Activated naive CD4-positive, alpha-beta T cell treated with anti-CD3 and anti-CD28 coated beads, Interleukin-2, amount 50 U/mL, for 24 hours (primary cell): ENCODE data around the gene LRRC10B.

Source experiments
- H3K27ac Mint-ChIP-seq: one replicate; pipeline ENCODE4 v1.8.0; 2021; ENCODE audit warnings: mild to moderate bottlenecking, mixed read lengths
- H3K27me3 Mint-ChIP-seq: one replicate; pipeline ENCODE4 v1.8.0; 2021; ENCODE audit warnings: mixed read lengths
- H3K36me3 Mint-ChIP-seq: one replicate; pipeline ENCODE4 v1.8.0; 2021; ENCODE audit warnings: mixed read lengths
- H3K4me1 Mint-ChIP-seq: one replicate; pipeline ENCODE4 v1.8.0; 2021; ENCODE audit warnings: mixed read lengths
- H3K4me3 Mint-ChIP-seq: one replicate; pipeline ENCODE4 v1.8.0; 2021; ENCODE audit warnings: mild to moderate bottlenecking, mixed read lengths
- H3K9me3 Mint-ChIP-seq: one replicate; pipeline ENCODE4 v1.8.0; 2021; ENCODE audit warnings: mixed read lengths

The LRRC10B gene

DNA sequence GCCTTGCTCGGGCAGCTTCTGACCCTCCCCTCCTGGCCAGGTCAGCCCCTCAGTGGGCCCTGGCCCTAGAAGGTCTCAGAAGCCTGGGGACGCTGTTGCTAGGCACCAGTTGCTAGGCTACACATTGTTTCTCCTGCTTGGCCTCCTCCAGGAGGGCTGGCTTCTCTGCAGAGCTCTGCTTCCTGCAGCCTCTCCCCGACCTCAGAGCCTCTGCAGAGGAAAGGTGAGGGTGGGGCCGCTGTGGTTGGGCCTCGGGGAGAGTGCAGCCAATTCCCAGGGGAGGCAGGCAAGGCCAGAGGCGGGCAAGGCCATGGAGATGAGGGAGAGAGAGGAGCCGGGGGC, 27.6 kb upstream of the LRRC10B start:
- peaks cover 11% of the 10 kb centered on the region for H3K4me1 Mint-ChIP-seq
- H3K27me3 Mint-ChIP-seq = peaks cover 2% of the 10 kb centered on the region
- H3K4me3 Mint-ChIP-seq = no peak overlapping the region
- H3K9me3 Mint-ChIP-seq = no peaks in the 10 kb centered on the region
- H3K27ac Mint-ChIP-seq = no peak overlapping the region
- no peaks in the 10 kb centered on the region for H3K36me3 Mint-ChIP-seq

DNA sequence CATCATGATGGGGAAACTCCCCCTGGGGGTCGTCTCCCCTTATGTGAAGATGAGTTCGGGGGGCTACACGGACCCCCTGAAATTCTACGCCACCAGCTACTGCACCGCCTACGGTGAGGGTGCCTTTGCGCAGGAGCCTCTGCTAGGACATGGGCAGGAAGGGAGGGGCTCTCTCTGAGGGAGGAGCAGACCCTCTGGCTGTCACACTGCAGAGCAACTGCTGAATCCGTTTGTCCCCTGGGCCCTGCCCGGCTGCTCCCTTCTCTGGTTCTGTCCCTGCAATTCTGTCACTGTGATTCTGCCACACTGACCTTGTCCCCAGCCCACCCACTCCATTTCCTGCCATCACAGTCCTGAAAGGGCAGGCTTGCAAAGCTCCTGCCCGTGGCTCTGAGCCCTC, 26.7 kb upstream of the LRRC10B start:
- Mint-ChIP-seq H3K4me3 (no peak overlapping the region), H3K36me3 (no peaks in the 10 kb centered on the region), H3K27ac (no peak overlapping the region), H3K4me1 (peaks cover 11% of the 10 kb centered on the region), H3K9me3 (no peaks in the 10 kb centered on the region), H3K27me3 (peaks cover 2% of the 10 kb centered on the region)

DNA sequence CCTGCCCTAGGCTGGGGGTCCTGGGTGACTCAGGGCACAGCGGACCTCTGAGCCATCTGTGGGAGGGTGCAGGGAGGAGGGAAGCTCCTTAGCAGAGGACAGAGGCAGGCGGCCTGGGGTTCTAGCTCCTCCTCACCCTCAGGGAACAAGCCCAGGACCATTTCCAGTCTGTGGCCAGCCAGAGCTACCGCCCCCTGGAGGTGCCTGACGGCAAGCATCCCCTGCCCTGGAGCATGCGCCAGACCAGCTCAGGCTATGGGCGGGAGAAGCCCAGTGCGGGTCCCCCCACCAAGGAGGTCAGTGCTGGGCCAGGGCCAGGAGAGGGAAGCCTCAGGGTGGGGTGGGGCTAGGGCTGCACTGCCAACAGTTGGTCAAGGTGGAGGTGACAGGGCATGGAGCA, 26.0 kb upstream of the LRRC10B start:
- Mint-ChIP-seq H3K27ac (no peak overlapping the region), H3K9me3 (no peaks in the 10 kb centered on the region), H3K4me3 (no peak overlapping the region), H3K27me3 (peaks cover 2% of the 10 kb centered on the region), H3K4me1 (peaks cover 11% of the 10 kb centered on the region), H3K36me3 (peaks cover 2% of the 10 kb centered on the region)

- no peak overlapping the region for H3K4me3 Mint-ChIP-seq
- H3K4me1 Mint-ChIP-seq = peaks cover 6% of the 10 kb centered on the region
- H3K27me3 Mint-ChIP-seq = peaks cover 2% of the 10 kb centered on the region
- no peak overlapping the region for H3K27ac Mint-ChIP-seq
- peaks cover 2% of the 10 kb centered on the region for H3K36me3 Mint-ChIP-seq
- H3K9me3 Mint-ChIP-seq = no peaks in the 10 kb centered on the region
Observed at GRCh38 chr11:61484541-61484940, 24.0 kb upstream of the LRRC10B start.

DNA sequence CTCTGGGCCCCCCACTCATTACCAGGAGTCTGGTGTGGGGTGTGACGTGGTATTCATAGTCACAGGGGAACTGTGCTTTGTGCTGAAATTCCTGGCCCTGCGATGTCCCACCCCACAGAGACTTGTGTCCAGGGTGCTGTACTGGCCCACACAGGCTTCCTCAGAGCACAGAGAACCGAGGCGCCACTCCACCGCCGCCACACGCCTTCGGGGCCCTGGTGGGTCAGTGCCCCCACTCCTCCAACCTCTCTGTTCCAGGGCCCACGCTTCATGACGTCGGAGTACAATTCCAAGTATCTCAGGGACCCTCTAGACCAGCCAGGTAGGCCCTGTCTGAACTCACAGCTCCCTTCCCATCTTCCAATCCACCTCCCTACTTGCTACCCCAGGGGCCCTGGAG, 23.5 kb upstream of the LRRC10B start:
- Mint-ChIP-seq H3K4me3 (no peak overlapping the region), H3K36me3 (peaks cover 2% of the 10 kb centered on the region), H3K4me1 (peaks cover 6% of the 10 kb centered on the region)

GRCh38 chr11:61486011-61486620, 22.4 kb upstream of the LRRC10B start:
- H3K9me3 Mint-ChIP-seq = no peaks in the 10 kb centered on the region
- no peak overlapping the region for H3K27ac Mint-ChIP-seq
- peaks cover 2% of the 10 kb centered on the region for H3K27me3 Mint-ChIP-seq
- H3K4me3 Mint-ChIP-seq = no peak overlapping the region
- H3K4me1 Mint-ChIP-seq = no peaks in the 10 kb centered on the region
- H3K36me3 Mint-ChIP-seq = peaks cover 2% of the 10 kb centered on the region

More for the DNA sequence above, 23.5 kb upstream of the LRRC10B start:
- Mint-ChIP-seq H3K27ac (no peak overlapping the region), H3K9me3 (no peaks in the 10 kb centered on the region), H3K27me3 (peaks cover 2% of the 10 kb centered on the region)

DNA sequence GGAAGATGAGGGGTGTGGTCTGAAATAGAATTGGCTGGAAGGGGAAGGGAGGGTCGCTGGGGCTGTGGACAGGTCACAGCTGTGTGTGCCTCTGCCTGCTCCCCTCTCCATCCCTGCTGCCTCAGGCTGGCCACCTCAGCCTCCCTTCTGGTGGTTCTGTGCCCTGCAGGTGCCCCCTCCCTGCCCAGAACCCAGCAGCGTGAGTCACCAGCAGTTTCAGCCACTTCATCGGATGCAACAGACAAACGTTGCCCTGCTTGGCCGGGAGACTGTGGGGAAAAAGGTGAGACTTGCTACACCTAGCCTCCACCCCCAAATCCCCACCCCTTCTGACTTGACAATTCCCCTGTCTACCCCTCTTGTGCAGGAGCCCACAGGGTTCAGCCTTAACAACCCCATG, 21.8 kb upstream of the LRRC10B start:
- peaks cover 2% of the 10 kb centered on the region for H3K27me3 Mint-ChIP-seq
- H3K27ac Mint-ChIP-seq = no peak overlapping the region
- peaks cover 2% of the 10 kb centered on the region for H3K36me3 Mint-ChIP-seq
- H3K4me1 Mint-ChIP-seq = no peaks in the 10 kb centered on the region
- H3K4me3 Mint-ChIP-seq = no peak overlapping the region
- no peaks in the 10 kb centered on the region for H3K9me3 Mint-ChIP-seq

DNA sequence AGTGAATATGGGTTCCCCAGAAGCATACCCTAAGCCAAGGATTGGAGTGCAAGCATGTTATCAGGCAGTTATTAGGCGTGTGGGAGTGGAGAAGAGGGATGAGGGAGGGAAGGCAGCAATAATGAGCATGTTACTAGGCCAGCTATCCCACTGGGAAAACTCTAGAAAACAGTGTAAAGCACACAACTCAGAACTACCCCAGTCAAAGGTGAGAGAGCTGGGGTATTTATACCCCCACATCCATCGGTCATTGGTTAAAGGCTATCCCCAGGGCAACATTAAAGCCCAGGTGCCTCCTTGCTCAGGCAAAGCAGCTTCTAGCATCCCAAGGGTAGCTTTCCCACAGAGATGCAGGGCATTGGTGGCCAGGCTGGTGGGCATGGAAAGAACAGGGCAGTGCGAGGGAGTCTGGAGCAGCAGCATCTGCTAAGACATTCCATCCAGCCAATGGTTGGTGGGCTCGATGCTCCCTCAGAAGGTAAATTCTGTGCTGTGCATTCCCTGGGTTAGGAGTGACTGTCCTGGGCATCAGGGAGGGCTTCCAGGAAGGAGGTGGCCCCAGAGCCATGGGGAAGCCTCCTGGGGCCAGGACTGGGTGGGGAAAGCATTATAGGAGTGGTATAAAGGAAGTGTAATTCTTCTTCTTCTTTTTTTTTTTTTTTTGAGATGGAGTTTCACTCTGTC, 21.1 kb upstream of the LRRC10B start:
- peaks cover 2% of the 10 kb centered on the region for H3K36me3 Mint-ChIP-seq
- H3K4me3 Mint-ChIP-seq = no peak overlapping the region
- H3K27ac Mint-ChIP-seq = no peak overlapping the region
- H3K4me1 Mint-ChIP-seq = no peaks in the 10 kb centered on the region
- H3K9me3 Mint-ChIP-seq = no peaks in the 10 kb centered on the region
- H3K27me3 Mint-ChIP-seq = peaks cover 2% of the 10 kb centered on the region

GRCh38 chr11:61488651-61489291, 19.8 kb upstream of the LRRC10B start:
- Mint-ChIP-seq H3K4me1 (no peaks in the 10 kb centered on the region), H3K27ac (no peak overlapping the region), H3K27me3 (no peaks in the 10 kb centered on the region), H3K4me3 (no peak overlapping the region), H3K9me3 (no peaks in the 10 kb centered on the region), H3K36me3 (peaks cover 2% of the 10 kb centered on the region)

DNA sequence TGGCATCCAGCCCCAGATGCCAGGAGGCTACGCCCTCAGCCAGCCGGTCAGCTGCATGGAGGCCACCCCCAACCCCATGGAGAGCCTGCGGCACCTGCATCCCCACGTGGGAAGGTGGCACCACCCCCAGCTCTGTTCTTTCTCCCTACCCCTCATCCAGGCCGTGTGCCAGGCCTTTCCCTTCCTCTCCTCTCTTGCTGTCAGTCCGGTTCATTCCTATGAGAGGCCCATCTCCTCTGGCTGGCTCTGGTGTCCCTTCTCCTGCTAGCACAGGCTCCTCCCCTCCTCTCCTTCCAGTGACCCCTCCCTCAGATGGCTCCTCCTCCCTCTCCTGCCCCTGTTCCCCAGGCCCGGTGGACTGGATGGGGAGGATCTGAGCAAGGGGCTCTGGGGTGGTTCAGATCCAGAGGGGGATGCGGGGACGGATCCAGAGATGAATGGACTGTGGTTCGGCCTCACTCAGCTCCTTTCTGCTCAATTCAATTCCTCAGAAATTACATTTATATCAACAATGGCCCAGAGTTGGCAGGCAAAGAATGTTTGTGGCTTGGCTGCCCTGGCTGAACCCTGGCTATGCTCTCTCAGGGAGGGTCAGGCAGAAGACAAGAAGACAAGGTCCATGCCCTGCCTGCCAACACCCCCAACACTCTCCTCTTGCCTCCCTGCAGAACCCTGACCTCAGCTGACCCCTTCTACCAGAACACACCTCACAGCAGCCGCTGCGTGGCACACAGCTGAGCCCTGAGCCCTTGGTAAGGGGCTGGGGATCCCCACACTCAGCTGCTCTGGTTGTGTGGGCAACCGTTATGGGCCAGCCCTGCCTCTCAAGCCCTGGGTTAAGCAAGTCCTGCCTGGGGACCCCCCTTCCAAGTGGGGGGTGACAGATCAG, 18.5 kb upstream of the LRRC10B start:
- peaks cover 2% of the 10 kb centered on the region for H3K36me3 Mint-ChIP-seq
- no peaks in the 10 kb centered on the region for H3K9me3 Mint-ChIP-seq
- H3K4me3 Mint-ChIP-seq = no peak overlapping the region
- no peak overlapping the region for H3K27ac Mint-ChIP-seq
- H3K27me3 Mint-ChIP-seq = no peaks in the 10 kb centered on the region
- H3K4me1 Mint-ChIP-seq = no peaks in the 10 kb centered on the region

DNA sequence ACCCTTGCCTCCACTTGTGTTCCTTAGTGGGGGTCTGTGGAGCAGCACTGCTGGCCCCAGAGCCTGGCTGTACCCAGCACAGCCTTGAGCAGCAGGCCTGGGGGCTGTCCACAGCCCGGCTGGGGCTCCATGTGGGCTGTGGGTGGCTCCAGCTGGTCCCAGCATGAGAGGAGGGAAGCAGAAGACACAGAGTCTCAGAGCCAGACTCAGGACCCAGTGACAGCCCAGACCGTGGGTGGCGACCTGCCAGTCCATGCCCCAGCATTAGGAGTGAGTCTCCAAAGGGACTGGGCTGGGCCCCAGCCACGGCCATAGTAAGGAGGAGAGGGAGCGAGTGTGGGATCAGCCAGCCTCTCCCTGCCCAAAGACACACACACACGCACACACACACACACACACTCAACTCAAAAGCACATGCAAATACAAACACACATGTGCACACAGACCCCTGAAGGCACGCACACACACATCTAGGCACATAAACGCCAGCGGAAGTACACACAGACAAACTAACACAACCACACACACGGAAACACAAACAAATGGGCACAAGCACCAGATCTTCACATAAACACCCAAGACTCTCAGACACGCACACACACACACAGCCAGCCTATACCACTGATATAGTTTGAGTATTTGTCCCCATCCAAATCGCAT, 16.7 kb upstream of the LRRC10B start:
- no peaks in the 10 kb centered on the region for H3K9me3 Mint-ChIP-seq
- H3K27ac Mint-ChIP-seq = no peak overlapping the region
- no peaks in the 10 kb centered on the region for H3K27me3 Mint-ChIP-seq
- no peak overlapping the region for H3K4me3 Mint-ChIP-seq
- H3K4me1 Mint-ChIP-seq = no peaks in the 10 kb centered on the region
- peaks cover 2% of the 10 kb centered on the region for H3K36me3 Mint-ChIP-seq

DNA sequence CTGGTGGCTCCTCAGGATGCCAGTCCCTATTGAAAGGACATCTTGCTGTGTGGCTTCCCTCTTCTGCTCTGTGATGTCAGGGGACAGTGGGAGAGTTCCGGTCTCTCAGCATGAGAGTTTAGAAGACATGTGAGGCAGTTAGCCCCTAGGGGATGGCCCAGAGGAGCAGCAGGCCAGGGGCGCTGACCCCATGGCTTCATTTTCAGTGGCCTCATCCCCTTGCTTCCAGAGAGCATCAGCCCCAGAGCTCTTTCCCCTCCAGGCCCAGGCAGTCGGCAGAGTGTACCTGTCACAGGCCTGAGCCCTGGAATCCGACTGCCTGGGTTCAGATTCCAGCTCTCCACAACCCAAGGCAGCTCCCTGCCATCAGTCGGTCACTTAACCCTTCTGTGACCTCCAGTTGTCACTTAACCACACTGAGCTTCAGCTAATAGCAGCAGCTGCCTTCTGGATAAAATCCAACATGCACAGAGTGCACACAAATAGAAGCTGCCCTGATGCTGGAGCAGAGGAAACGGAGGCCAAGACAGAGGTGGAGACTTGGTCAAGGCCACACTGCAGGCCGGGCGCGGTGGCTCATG, 14.1 kb upstream of the LRRC10B start:
- Mint-ChIP-seq H3K9me3 (no peaks in the 10 kb centered on the region), H3K27ac (no peak overlapping the region), H3K4me3 (no peak overlapping the region), H3K36me3 (no peaks in the 10 kb centered on the region), H3K27me3 (no peaks in the 10 kb centered on the region), H3K4me1 (no peaks in the 10 kb centered on the region)

GRCh38 chr11:61495801-61496601, 12.5 kb upstream of the LRRC10B start:
- no peaks in the 10 kb centered on the region for H3K4me1 Mint-ChIP-seq
- H3K4me3 Mint-ChIP-seq = no peak overlapping the region
- no peaks in the 10 kb centered on the region for H3K9me3 Mint-ChIP-seq
- H3K27ac Mint-ChIP-seq = no peak overlapping the region
- H3K36me3 Mint-ChIP-seq = no peaks in the 10 kb centered on the region
- H3K27me3 Mint-ChIP-seq = no peaks in the 10 kb centered on the region

DNA sequence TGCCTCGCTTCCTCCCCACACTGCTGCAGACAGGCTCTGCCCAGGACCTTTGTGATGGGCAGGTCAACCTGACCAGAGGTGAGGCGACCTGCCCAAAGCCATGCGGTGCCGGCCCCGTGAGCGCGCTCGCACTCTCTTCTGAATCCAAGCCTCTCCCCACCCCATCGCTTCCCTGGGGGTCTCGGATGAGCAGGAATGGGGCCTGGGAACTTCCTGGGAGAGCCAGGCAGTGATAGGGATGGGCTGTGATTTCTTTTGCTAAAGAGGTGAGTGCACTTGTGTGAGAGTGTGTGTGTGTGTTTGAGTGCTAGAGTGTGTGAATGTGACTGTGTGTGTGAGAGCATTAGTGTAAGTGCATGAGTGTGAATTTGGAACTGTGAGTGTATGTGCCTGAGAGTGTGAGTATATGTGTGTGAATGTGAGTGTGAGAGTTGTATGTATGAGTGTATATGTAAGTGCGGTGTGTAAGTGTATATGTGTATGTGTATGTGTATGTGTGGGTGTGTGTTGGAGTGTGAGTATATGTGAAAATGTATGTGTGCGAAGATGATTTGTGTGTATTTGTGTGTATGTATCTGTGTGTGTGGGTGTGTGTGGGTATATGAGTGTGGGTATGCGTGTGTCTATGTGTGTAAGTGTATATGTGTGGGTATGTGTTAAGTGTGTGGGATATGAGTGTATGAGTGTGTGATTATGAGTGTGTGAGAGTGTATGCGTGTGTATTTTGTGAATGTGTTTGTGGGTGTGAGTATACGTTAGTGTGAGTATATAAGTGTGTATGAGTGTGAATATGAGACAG, 11.7 kb upstream of the LRRC10B start:
- Mint-ChIP-seq H3K4me3 (no peak overlapping the region), H3K4me1 (no peaks in the 10 kb centered on the region), H3K27me3 (no peaks in the 10 kb centered on the region), H3K27ac (no peak overlapping the region), H3K9me3 (no peaks in the 10 kb centered on the region), H3K36me3 (no peaks in the 10 kb centered on the region)
